HepG2 (cell line): ENCODE results near the gene SLC48A1. TPM values are rescaled to one million over a fixed set of nuclear protein-coding genes. Genes with fewer than 3 reads are reported as not detected.

Experiments used
- ATAC-seq: fragments of 200-7000 bp; cut with Tn5 transposase; 3 replicates; pipeline ENCODE4 v1.9.1; 2020; ENCODE audit warnings: mild to moderate bottlenecking, moderate library complexity
- BruUV-seq: library from RNA; stranded (reverse); fragments of 400-500 nt; replicated peaks from 2 replicates; lab custom pipeline; 2021; lab: Mats Ljungman, UMichigan
- CTCF ChIA-PET: fragments of 300-600 bp; formaldehyde crosslinking; extraction: SDS; loops from one replicate; lab custom pipeline; 2021; ENCODE audit warnings: low total read pairs, inconsistent platforms, low intra/inter-chr PET ratio; lab: Yijun Ruan, JAX
- POLR2A ChIA-PET: fragments of 350-600 bp; sonication (Branson Sonifier 250); formaldehyde crosslinking; loops from one replicate; lab custom pipeline; 2020; ENCODE audit warnings: antibody characterized with exemption, inconsistent platforms; lab: Yijun Ruan, JAX
- DNase-seq: peaks from one replicate; pipeline ENCODE4 v3.0.0-alpha.2; 2015; ENCODE audit warnings: low spot score
- FAIRE-seq: peaks from 3 replicates; lab custom pipeline; 2011; peaks lifted over from hg19 to GRCh38; lab: Jason Lieb, UNC
- H2AFZ ChIP-seq: one replicate; pipeline ENCODE4 v1.6.1; 2011; ENCODE audit warnings: low read length, inconsistent platforms
- H3K27ac ChIP-seq: fragments of 300-600 bp; 3 replicates; pipeline ENCODE4 v1.8.0; 2011; ENCODE audit warnings: mixed run types, mild to moderate bottlenecking, mixed read lengths, low read length, inconsistent platforms; ENCODE audit not compliant: insufficient read depth; ENCODE audit errors: extremely low read length
- H3K27me3 ChIP-seq, 2 experiments: fragments of 200-600 bp in 1 of 2; 2 replicates in 1 of 2; 3 replicates in 1 of 2; pipeline versions ENCODE4 v1.6.0 to v1.8.0; 2011; ENCODE audit warnings: low read length in 2 of 2, mild to moderate bottlenecking in 2 of 2, moderate library complexity in 2 of 2, inconsistent platforms in 1 of 2; ENCODE audit not compliant: insufficient read depth in 2 of 2, control insufficient read depth in 1 of 2
- H3K36me3 ChIP-seq, 2 experiments: fragments of 200-600 bp in 1 of 2; replicated peaks in 1 of 2; 2 replicates in 1 of 2; 3 replicates in 1 of 2; pipeline versions ENCODE4 v1.5.1 to v1.8.0; 2011; ENCODE audit warnings: low read length in 2 of 2, inconsistent platforms in 1 of 2; ENCODE audit not compliant: insufficient read depth in 2 of 2, control insufficient read depth in 1 of 2
- H3K4me1 ChIP-seq: 2 replicates; pipeline ENCODE4 v1.5.1; 2012; ENCODE audit warnings: low read length, inconsistent platforms; ENCODE audit not compliant: insufficient read depth
- H3K4me2 ChIP-seq: 2 replicates; pipeline ENCODE4 v1.6.0; 2011; ENCODE audit warnings: low read depth, low read length, inconsistent platforms
- H3K4me3 ChIP-seq, 3 experiments: fragments of 200-600 bp in 1 of 3; sonication (generic), shearing (Covaris generic) in 1 of 3; replicated peaks in 1 of 3; 2 replicates each; pipeline ENCODE4 v1.5.1; 2011 to 2016; ENCODE audit warnings: low read length in 3 of 3, inconsistent platforms in 2 of 3, low read depth in 2 of 3, mild to moderate bottlenecking in 2 of 3, control low read depth in 1 of 3, mixed read lengths in 1 of 3; ENCODE audit not compliant: insufficient read depth in 1 of 3
- H3K79me2 ChIP-seq: one replicate; pipeline ENCODE4 v1.6.1; 2011; ENCODE audit warnings: low read length, inconsistent platforms; ENCODE audit not compliant: insufficient read depth
- H3K9ac ChIP-seq: 2 replicates; pipeline ENCODE4 v1.6.0; 2011; ENCODE audit warnings: mild to moderate bottlenecking, low read depth, low read length, inconsistent platforms; ENCODE audit not compliant: insufficient read depth
- H3K9me3 ChIP-seq: 2 replicates; pipeline ENCODE4 v1.5.1; 2012; ENCODE audit warnings: mild to moderate bottlenecking, low read length
- H4K20me1 ChIP-seq: 2 replicates; pipeline ENCODE4 v1.6.0; 2011; ENCODE audit warnings: inconsistent platforms, mild to moderate bottlenecking, low read length, moderate library complexity; ENCODE audit not compliant: insufficient read depth
- BORCS8-MEF2B ChIP-seq: sonication (generic); formaldehyde crosslinking; IDR thresholded peaks from 2 replicates; pipeline ENCODE4 v1.8.0; 2022; ENCODE audit warnings: mild to moderate bottlenecking, missing genetic modification reagents
- ELF3 ChIP-seq: IDR thresholded peaks from 2 replicates; pipeline ENCODE4 v1.6.1; 2016; ENCODE audit warnings: missing genetic modification reagents, missing compliant biosample characterization
- FOXM1 ChIP-seq: sonication (generic); formaldehyde crosslinking; IDR thresholded peaks from 2 replicates; pipeline ENCODE4 v1.5.0; 2020; ENCODE audit warnings: missing genetic modification reagents
- GZF1 ChIP-seq: sonication (generic); formaldehyde crosslinking; IDR thresholded peaks from 2 replicates; pipeline ENCODE4 v1.5.1; 2020; ENCODE audit warnings: mild to moderate bottlenecking, missing genetic modification reagents
- HMG20A ChIP-seq: IDR thresholded peaks from 2 replicates; pipeline ENCODE4 v1.6.1; 2016; ENCODE audit warnings: borderline replicate concordance
- HNRNPUL1 ChIP-seq: fragments of 200-400 bp; formaldehyde crosslinking; IDR thresholded peaks from 2 replicates; pipeline ENCODE4 v1.6.1; 2017; ENCODE audit warnings: low read depth, mild to moderate bottlenecking, low read length, moderate library complexity
- ISL2 ChIP-seq: sonication (generic); formaldehyde crosslinking; IDR thresholded peaks from 2 replicates; pipeline ENCODE4 v1.5.0; 2020; ENCODE audit warnings: missing genetic modification reagents
- KLF16 ChIP-seq, 2 experiments: sonication (generic) in 1 of 2; formaldehyde crosslinking in 1 of 2; IDR thresholded peaks; 2 replicates each; pipeline versions ENCODE4 v1.6.1 to v1.8.0; 2016 to 2023; ENCODE audit warnings: missing genetic modification reagents in 2 of 2, missing compliant biosample characterization in 1 of 2
- MXD4 ChIP-seq: IDR thresholded peaks from 2 replicates; pipeline ENCODE4 v1.6.1; 2016; ENCODE audit warnings: mild to moderate bottlenecking, missing biosample characterization, missing genetic modification reagents
- NONO ChIP-seq, 2 experiments: fragments of 450-650 bp in 1 of 2; sonication (generic) in 1 of 2; formaldehyde crosslinking in 1 of 2; IDR thresholded peaks in 1 of 2; conservative IDR thresholded peaks in 1 of 2; 2 replicates each; pipeline versions ENCODE4 v1.6.1 to v1.8.0; 2017 to 2022; ENCODE audit warnings: mild to moderate bottlenecking in 1 of 2, missing genetic modification reagents in 1 of 2, moderate library complexity in 1 of 2
- RCOR2 ChIP-seq: IDR thresholded peaks from 2 replicates; pipeline ENCODE4 v1.6.1; 2016; ENCODE audit warnings: missing biosample characterization, missing genetic modification reagents
- RXRB ChIP-seq: IDR thresholded peaks from 2 replicates; pipeline ENCODE4 v1.6.1; 2016; ENCODE audit warnings: borderline replicate concordance, missing genetic modification reagents, missing compliant biosample characterization
- SMAD3 ChIP-seq: sonication (generic); formaldehyde crosslinking; IDR thresholded peaks from 2 replicates; pipeline ENCODE4 v1.4.0; 2020; ENCODE audit warnings: missing genetic modification reagents
- SP5 ChIP-seq: IDR thresholded peaks from 2 replicates; pipeline ENCODE4 v1.6.1; 2016; ENCODE audit warnings: low read depth, borderline replicate concordance
- ZNF136 ChIP-seq: sonication (generic); formaldehyde crosslinking; IDR thresholded peaks from 2 replicates; pipeline ENCODE4 v1.8.1; 2022; ENCODE audit warnings: low read depth, mild to moderate bottlenecking, moderate library complexity, missing genetic modification reagents
- ZNF782 ChIP-seq: sonication (generic); formaldehyde crosslinking; IDR thresholded peaks from 2 replicates; pipeline ENCODE4 v1.4.0; 2020; ENCODE audit warnings: missing genetic modification reagents, mild to moderate bottlenecking, borderline replicate concordance
- ZNF850 ChIP-seq: sonication (generic); formaldehyde crosslinking; conservative IDR thresholded peaks from 2 replicates; pipeline ENCODE4 v1.9.0; 2021; ENCODE audit warnings: mild to moderate bottlenecking, missing genetic modification reagents
- WGBS: methylation state at CpG from one replicate; pipeline ENCODE4 v1.1.6; 2017; ENCODE audit warnings: low lambda C conversion rate; 5-methylcytosine and 5-hydroxymethylcytosine counted together
- in situ Hi-C: cut with HindIII; loops from 2 replicates; pipeline ENCODE4 v1.10.0; 2017; ENCODE audit warnings: low pct_unique_long_range_greater_than_20kb; ENCODE audit not compliant: extremely low pct_ligation_motif_present
- intact Hi-C: fragments of 100-400 bp; cut with micrococcal nuclease; formaldehyde crosslinking; loops from one replicate; pipeline ENCODE4 v1.10.0; 2022; ENCODE audit not compliant: unreplicated experiment
- polyA plus RNA-seq, 8 experiments: library from polyadenylated mRNA; depleted of rRNA in 3 of 8; stranded (reverse) in 7 of 8; unstranded in 1 of 8; fragments of >200 nt; fragmentation: Illumina TruSeq in 4 of 8; extraction: Trizol in 4 of 8; gene quantifications; 2 replicates each; pipeline versions ENCODE4 v1.2.1 to v1.2.3, GENCODE V29; 2011 to 2016; ENCODE audit warnings: low read depth in 4 of 8, missing spikeins in 1 of 8, mixed read lengths in 1 of 8; ENCODE audit not compliant: insufficient read depth in 1 of 8
- total RNA-seq, 5 experiments: library from RNA; depleted of rRNA; stranded (reverse); fragments of >200 nt; fragmentation: Illumina TruSeq; extraction: Trizol; gene quantifications; 2 replicates each; pipeline ENCODE4 v1.2.3, GENCODE V29; 2016; ENCODE audit warnings: low read depth in 1 of 5
- TF ChIP-seq, protein P1 (sequence below): IDR thresholded peaks from 2 replicates; pipeline ENCODE4 v1.6.1; 2018; ENCODE audit warnings: missing genetic modification reagents, mild to moderate bottlenecking, missing compliant biosample characterization
- TF ChIP-seq, protein P2 (sequence below): sonication (generic); formaldehyde crosslinking; IDR thresholded peaks from 2 replicates; pipeline ENCODE4 v1.4.0; 2020; ENCODE audit warnings: missing genetic modification reagents, borderline replicate concordance

The SLC48A1 gene
- total and polyA plus RNA-seq, 2 of the 13 experiments (the other 11 are each of a cell fraction or from before 2014, with no cell fraction given) = 2.2 to 3.7 TPM

- TF ChIP-seq ISL2 (no peak), RCOR2 (CRISPR knock-in tag) (no peak)
Observed at GRCh38 chr12:47778881-47779280, 5.8 kb downstream of the SLC48A1 start (continued).

DNA sequence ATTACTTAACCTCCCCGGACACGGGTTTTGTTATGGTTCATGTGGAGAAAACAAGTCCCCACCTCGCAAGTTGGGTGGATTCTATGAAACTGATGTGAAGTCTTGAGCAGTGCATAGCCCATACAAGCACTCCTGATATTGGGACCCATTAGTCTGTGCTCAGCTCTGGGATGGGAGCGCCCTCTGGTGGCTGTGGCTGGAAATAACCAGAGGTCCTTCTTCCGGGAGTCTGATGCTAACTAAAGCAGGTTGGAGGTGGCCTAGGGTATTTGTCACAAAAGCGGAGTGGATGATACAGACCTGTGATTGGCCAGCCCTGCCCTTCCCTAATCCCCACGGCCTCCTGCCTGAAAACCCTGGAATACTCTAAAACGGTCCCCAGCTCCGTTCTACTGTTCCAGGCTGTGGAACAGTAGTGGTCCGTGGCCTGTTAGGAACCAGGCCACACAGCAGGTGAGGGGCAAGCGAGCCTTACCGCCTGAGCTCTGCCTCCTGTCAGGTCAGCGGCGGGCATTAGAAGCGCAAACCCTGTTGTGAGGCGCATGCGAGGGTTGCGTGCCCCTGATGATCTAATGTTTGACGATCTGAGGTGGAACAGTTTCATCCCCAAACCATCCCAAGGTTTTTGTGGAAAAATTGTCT lies 6.4 kb downstream of the SLC48A1 start:
- Histone ChIP-seq H3K4me1 (peaks cover 23% of the 10 kb centered on the region), H3K27me3 (no peaks in the 10 kb centered on the region), H3K9ac (no peak overlapping the region), H3K9me3 (no peaks in the 10 kb centered on the region), H2AFZ (no peak overlapping the region), H3K79me2 (no peaks in the 10 kb centered on the region), H4K20me1 (no peaks in the 10 kb centered on the region), H3K27ac (no peak overlapping the region), H3K36me3 (no peaks in the 10 kb centered on the region; a peak in 1 of 5 replicates), H3K4me2 (no peak overlapping the region), H3K4me3 (no peak overlapping the region)
- DNase-seq (peak; percentile 69), ATAC-seq (peak; percentile 87), FAIRE-seq (peak; percentile 90)
- no TSS peak for BruUV-seq
- WGBS = 43% methylated on average over 18 of the region's 19 CpGs
- in situ Hi-C loops = loop anchor here (5.0 kb wide), 2 partner anchors 37 to 67 kb away; no protein-coding TSS in a partner anchor
- CTCF ChIA-PET = interaction anchor here (1.0 to 3.6 kb wide), 6 partner anchors 35 to 68 kb away, joined by 3 to 56 read pairs (median 10); no protein-coding TSS in a partner anchor
- POLR2A ChIA-PET = interaction anchor here (1.4 kb wide), 1 partner anchor 39 kb away, joined by 3 read pairs; no protein-coding TSS in a partner anchor
- intact Hi-C loops = loop anchor here (1.0 to 5.0 kb wide), 4 partner anchors 37 to 127 kb away; no protein-coding TSS in a partner anchor
- TF ChIP-seq ZNF136 (no peak), ZNF782 (peak; percentile 50; the same call in 1 of the 2 replicates), ELF3 (CRISPR knock-in tag) (peak; percentile 90), SMAD3 (no peak), HNRNPUL1 (no peak), RXRB (CRISPR knock-in tag) (peak; percentile 23; the same call in 1 of the 2 replicates), NONO (IDR thresholded peaks at IDR 0.05) (no peak), NONO (CRISPR knock-in tag; conservative IDR thresholded peaks at IDR 0.05) (0 out of 2 replicates have a peak, but pooled peaks have one; percentile 36), GZF1 (CRISPR knock-in tag) (no peak), HMG20A (CRISPR knock-in tag) (no peak), BORCS8-MEF2B (CRISPR knock-in tag) (peak; percentile 27; the same call in 1 of the 2 replicates), FOXM1 (no peak), ZNF850 (no peak), SP5 (CRISPR knock-in tag) (no peak), KLF16 (CRISPR knock-in tag; IDR thresholded peaks at IDR 0.05) (0 out of 4 replicates have a peak, but pooled peaks of 1 of the 2 experiments have one; percentile 41), MXD4 (no peak)
- TF ChIP-seq, protein P1, sequence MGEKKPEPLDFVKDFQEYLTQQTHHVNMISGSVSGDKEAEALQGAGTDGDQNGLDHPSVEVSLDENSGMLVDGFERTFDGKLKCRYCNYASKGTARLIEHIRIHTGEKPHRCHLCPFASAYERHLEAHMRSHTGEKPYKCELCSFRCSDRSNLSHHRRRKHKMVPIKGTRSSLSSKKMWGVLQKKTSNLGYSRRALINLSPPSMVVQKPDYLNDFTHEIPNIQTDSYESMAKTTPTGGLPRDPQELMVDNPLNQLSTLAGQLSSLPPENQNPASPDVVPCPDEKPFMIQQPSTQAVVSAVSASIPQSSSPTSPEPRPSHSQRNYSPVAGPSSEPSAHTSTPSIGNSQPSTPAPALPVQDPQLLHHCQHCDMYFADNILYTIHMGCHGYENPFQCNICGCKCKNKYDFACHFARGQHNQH (CRISPR knock-in tag) = 0 out of 2 replicates have a peak, but pooled peaks have one; percentile 42
- TF ChIP-seq, protein P2, sequence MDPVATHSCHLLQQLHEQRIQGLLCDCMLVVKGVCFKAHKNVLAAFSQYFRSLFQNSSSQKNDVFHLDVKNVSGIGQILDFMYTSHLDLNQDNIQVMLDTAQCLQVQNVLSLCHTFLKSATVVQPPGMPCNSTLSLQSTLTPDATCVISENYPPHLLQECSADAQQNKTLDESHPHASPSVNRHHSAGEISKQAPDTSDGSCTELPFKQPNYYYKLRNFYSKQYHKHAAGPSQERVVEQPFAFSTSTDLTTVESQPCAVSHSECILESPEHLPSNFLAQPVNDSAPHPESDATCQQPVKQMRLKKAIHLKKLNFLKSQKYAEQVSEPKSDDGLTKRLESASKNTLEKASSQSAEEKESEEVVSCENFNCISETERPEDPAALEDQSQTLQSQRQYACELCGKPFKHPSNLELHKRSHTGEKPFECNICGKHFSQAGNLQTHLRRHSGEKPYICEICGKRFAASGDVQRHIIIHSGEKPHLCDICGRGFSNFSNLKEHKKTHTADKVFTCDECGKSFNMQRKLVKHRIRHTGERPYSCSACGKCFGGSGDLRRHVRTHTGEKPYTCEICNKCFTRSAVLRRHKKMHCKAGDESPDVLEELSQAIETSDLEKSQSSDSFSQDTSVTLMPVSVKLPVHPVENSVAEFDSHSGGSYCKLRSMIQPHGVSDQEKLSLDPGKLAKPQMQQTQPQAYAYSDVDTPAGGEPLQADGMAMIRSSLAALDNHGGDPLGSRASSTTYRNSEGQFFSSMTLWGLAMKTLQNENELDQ = no peak
